CD14-positive monocyte (primary cell): ENCODE measurements around the gene TMEM101. TPM values are rescaled to one million over a fixed set of nuclear protein-coding genes. Genes with fewer than 3 reads are reported as not detected.

ENCODE experiments used
- polyA plus RNA-seq, 3 donors: library from polyadenylated mRNA; depleted of rRNA in 1 of 3; unstranded in 2 of 3; stranded (reverse) in 1 of 3; fragments of 300-500 nt in 2 of 3; fragments of >200 nt in 1 of 3; fragmentation: Illumina TruSeq in 2 of 3; gene quantifications; 1 replicate in 2 of 3; 2 replicates in 1 of 3; pipeline ENCODE4 v1.2.3, GENCODE V29; 2012 to 2021
- small RNA-seq: library from RNA; depleted of rRNA; stranded (forward); fragments of <200 nt; gene quantifications from one replicate; pipeline ENCODE3, GENCODE V24; 2012; ENCODE audit warnings: low read depth; ENCODE audit not compliant: insufficient read length

The TMEM101 gene
- polyA plus RNA-seq, 3 donors: 17.3 to 41.4 (median 33.6) TPM

Small RNAs within 50 kb of the gene (small RNA-seq; reads per million reads assigned to genes)
- gene RF00012: not detected

Other genes starting within 250 kb of the TMEM101 start
- gene DUSP3, start 236.0 kb downstream of the TMEM101 start, polyA plus RNA-seq: 10 to 100 TPM; 36.7 to 78.5 (median 58.9) TPM
- gene CFAP97D1, start 234.5 kb downstream of the TMEM101 start, polyA plus RNA-seq: under 1 TPM in 1 of 3 donors, not detected in 2; 0.07 TPM
- 1 to 10 TPM in 1 of 3 donors, not detected in 2; 1.5 TPM for gene MPP3, start 181.8 kb downstream of the TMEM101 start, polyA plus RNA-seq
- not detected for gene CD300LG, start 167.8 kb downstream of the TMEM101 start, polyA plus RNA-seq
- gene MPP2, start 107.4 kb downstream of the TMEM101 start, polyA plus RNA-seq: not detected
- gene PPY, start 72.5 kb downstream of the TMEM101 start, polyA plus RNA-seq: not detected
- not detected for gene PYY, start 61.0 kb downstream of the TMEM101 start, polyA plus RNA-seq
- gene NAGS, start 10.3 kb downstream of the TMEM101 start, polyA plus RNA-seq: under 1 TPM; 0.65 to 0.93 (median 0.84) TPM
- gene LSM12, start 51.7 kb upstream of the TMEM101 start, polyA plus RNA-seq: 10 to 100 TPM; 24.7 to 65.8 (median 64.4) TPM
- gene G6PC3, start 55.8 kb upstream of the TMEM101 start, polyA plus RNA-seq: 10 to 100 TPM; 38.0 to 46.4 (median 42.4) TPM
- gene HDAC5, start 108.7 kb upstream of the TMEM101 start, polyA plus RNA-seq: 10 to 100 TPM; 16.1 to 93.6 (median 24.7) TPM
- gene HROB, start 127.0 kb upstream of the TMEM101 start, polyA plus RNA-seq: under 1 TPM; 0.17 to 0.32 (median 0.20) TPM
- not detected for gene ASB16, start 155.7 kb upstream of the TMEM101 start, polyA plus RNA-seq
- gene TMUB2, start 172.0 kb upstream of the TMEM101 start, polyA plus RNA-seq: 100 to 1,000 TPM in 1 of 3 donors, 10 to 100 TPM in 2; 41.3 to 118 (median 41.7) TPM
- 10 to 100 TPM in 1 of 3 donors, 1 to 10 TPM in 2; 8.5 to 60.9 (median 9.9) TPM for gene ATXN7L3, start 184.9 kb upstream of the TMEM101 start, polyA plus RNA-seq
- gene UBTF, start 204.7 kb upstream of the TMEM101 start, polyA plus RNA-seq: 10 to 100 TPM in 2 of 3 donors, 1 to 10 TPM in 1; 6.0 to 13.1 (median 12.5) TPM